ENCODE results near the gene PRKAG2. TPM values are rescaled to one million over a fixed set of nuclear protein-coding genes. Genes with fewer than 3 reads are reported as not detected.

The PRKAG2 gene
- total and polyA plus RNA-seq, 8 donors, result 7.4 to 16.7 (median 9.2) TPM

DNA sequence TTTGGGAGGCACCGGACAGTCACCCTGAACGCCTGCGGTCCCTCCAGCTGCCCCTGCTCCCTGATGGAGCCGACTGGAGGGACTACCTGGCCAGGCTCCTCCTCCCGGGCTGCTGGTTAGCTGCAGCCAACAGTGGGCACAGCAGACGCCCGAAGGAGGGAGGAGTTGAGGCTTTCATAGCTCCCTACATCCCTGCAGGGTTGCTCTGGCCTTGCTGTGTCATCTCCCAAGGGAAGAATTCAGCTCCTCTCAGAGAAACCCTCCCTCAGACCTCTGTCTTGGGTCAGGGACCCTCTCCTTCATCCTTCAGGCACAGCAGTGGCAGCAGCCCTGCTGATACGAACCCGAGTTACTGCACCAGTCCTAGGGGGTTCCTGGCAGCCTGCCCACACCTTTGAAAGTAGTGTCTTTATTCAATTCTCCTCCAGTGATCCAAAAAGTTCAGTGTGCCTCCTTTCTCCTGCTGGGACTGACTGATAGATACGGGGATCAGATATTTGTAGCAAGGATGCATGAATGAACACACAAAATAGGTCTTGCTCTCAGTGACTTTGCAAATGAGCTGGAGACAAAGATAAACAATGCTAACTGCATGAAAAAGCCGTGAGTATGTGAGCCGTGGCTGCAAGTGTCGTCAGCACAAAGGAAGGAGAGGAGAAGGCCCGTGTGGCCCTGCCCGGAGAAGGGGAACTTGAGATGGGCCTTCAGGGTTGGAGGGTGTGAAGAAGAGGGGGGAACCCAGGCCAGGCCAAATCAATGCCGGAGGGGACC lies 136.6 kb downstream of the PRKAG2 start:
- no peak for DNase-seq
- Histone ChIP-seq H3K27ac (no peak overlapping the region), H3K4me1 (peaks cover 0 to 3% (median 0%) of the 10 kb centered on the region in 3 donors), H3K4me3 (no peak overlapping the region), H3K27me3 (no peaks in the 10 kb centered on the region), H3K36me3 (no peaks in the 10 kb centered on the region), H3K9me3 (no peaks in the 10 kb centered on the region)
- intact Hi-C loops (cut with DNase I), result no loop called here
- TF ChIP-seq, protein P1, sequence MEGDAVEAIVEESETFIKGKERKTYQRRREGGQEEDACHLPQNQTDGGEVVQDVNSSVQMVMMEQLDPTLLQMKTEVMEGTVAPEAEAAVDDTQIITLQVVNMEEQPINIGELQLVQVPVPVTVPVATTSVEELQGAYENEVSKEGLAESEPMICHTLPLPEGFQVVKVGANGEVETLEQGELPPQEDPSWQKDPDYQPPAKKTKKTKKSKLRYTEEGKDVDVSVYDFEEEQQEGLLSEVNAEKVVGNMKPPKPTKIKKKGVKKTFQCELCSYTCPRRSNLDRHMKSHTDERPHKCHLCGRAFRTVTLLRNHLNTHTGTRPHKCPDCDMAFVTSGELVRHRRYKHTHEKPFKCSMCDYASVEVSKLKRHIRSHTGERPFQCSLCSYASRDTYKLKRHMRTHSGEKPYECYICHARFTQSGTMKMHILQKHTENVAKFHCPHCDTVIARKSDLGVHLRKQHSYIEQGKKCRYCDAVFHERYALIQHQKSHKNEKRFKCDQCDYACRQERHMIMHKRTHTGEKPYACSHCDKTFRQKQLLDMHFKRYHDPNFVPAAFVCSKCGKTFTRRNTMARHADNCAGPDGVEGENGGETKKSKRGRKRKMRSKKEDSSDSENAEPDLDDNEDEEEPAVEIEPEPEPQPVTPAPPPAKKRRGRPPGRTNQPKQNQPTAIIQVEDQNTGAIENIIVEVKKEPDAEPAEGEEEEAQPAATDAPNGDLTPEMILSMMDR (IDR thresholded peaks at IDR 0.05), result no peak
- WGBS, 2 donors, result 89 to 93% methylated on average over 16 of the region's 16 CpGs
- FAIRE-seq, result no peak
- ATAC-seq, result no peak

DNA sequence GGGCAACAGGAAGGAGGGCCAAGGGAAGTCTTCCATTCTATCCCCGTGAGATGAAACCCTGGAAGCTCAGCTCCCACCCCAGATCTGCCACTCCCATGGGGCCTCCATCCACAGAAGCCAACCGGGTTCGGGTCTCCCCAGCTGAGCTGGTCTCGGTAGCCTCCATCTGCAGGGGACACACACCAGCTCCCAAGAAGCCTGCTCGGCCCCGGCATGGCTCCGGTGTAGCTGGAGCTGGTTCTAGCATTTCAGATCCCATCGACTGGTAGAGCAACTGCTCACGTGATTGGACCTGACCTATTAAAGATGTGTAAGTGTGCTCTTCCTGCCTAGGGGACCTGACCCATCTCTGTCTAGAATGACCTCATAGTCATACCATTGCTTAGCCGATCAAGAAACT lies 138.0 kb downstream of the PRKAG2 start:
- no peak for ATAC-seq
- intact Hi-C loops (cut with DNase I), result no loop called here
- Histone ChIP-seq H3K4me3 (no peak overlapping the region), H3K36me3 (no peaks in the 10 kb centered on the region), H3K9me3 (no peaks in the 10 kb centered on the region), H3K27ac (no peak overlapping the region), H3K27me3 (no peaks in the 10 kb centered on the region), H3K4me1 (no peaks in the 10 kb centered on the region)
- TF ChIP-seq, protein P1 (IDR thresholded peaks at IDR 0.05), result no peak
- DNase-seq, result no peak
- 94 to 97% methylated on average over 10 of the region's 10 CpGs for WGBS, 2 donors
- FAIRE-seq, result no peak

DNA sequence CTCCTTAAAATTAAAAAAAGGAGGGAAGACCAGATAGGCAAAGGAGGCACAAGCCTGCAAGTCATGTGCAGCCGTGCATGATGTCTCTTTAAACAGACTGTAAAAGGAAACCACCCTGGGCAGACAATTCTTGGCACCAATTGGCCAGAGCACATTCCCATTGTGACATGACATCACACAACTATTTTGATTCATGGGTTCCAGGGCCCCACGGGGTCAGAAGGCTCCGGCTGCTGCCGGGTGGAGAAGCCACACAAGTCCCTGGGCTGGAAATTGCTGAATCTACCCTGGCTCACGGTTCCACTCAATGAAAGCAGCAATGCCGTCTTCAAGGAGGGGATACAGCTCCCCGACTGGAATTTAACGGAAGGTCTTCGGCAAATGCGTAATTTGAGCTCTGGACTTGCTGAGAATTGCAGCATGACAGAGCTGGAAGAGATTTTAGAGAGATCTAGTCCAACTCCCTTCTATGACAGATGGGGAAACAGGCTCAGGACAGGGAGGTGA lies 140.5 kb downstream of the PRKAG2 start:
- FAIRE-seq, result no peak
- Histone ChIP-seq H3K4me1 (no peaks in the 10 kb centered on the region), H3K27me3 (no peaks in the 10 kb centered on the region), H3K4me3 (peak overlapping the region in 1 of 4 donors; percentile 18), H3K36me3 (no peaks in the 10 kb centered on the region), H3K27ac (peak overlapping the region in 3 of 4 donors; percentile 30 to 55 (median 37)), H3K9me3 (no peaks in the 10 kb centered on the region)
- peak in 3 of 6 donors; percentile 51 to 55 (median 53) for DNase-seq
- ATAC-seq, result peak; percentile 80 to 90 (median 84)
- WGBS, 2 donors, result 42 to 57% methylated on average over 10 of the region's 10 CpGs
- intact Hi-C loops (cut with DNase I), result no loop called here
- TF ChIP-seq, protein P1 (IDR thresholded peaks at IDR 0.05), result no peak

DNA sequence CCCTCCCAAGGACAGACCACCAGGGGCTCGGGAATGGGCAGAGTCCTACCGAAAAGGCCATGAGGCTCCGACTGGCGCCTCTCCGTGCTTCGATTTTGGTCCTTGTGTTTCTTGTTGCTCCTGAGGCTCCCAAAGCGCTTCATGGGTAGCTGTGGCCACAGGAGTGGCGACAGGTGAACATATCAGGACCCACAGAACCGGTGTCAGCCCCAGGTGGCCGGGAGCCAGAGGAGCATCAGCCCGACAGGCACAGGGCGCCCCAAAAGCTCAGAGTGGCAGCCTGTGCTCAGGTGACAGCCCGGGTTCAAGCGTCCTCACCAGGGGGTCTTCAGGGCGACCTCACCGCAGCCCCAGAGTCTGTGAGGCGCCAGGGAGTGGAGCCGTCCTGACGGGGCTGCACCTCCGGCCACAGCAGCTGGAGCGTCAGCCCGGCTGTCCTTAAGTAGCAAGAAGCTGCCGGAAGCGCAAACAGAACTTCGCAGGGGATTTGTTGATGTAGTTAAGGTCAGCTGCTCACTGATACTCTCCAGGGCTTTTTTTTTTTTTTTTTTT lies 141.0 kb downstream of the PRKAG2 start:
- WGBS, 2 donors, result 64 to 69% methylated on average over 25 of the region's 25 CpGs
- H3K4me3 ChIP-seq, result peak overlapping the region in 1 of 4 donors; percentile 18

More for the DNA sequence above, 141.0 kb downstream of the PRKAG2 start:
- no peak for FAIRE-seq
- Histone ChIP-seq H3K27ac (peak overlapping the region in 2 of 4 donors; percentile 30 to 37), H3K36me3 (no peaks in the 10 kb centered on the region), H3K4me1 (no peaks in the 10 kb centered on the region), H3K27me3 (no peaks in the 10 kb centered on the region), H3K9me3 (no peaks in the 10 kb centered on the region)
- intact Hi-C loops (cut with DNase I), result no loop called here
- no peak for DNase-seq
- TF ChIP-seq, protein P1 (IDR thresholded peaks at IDR 0.05), result no peak
- ATAC-seq, result peak in 3 of 4 donors; percentile 44 to 65 (median 52)
